Neutrophil (primary cell): ENCODE results near the gene TBC1D9.

Source experiments
- H3K27ac ChIP-seq: fragments of 200-600 bp; sonication (generic); 2 replicates; pipeline ENCODE4 v1.5.1; 2016; ENCODE audit warnings: mild to moderate bottlenecking, moderate library complexity
- H3K27me3 ChIP-seq: fragments of 200-600 bp; sonication (generic); 2 replicates; pipeline ENCODE4 v1.6.0; 2016; ENCODE audit warnings: mild to moderate bottlenecking
- H3K36me3 ChIP-seq: fragments of 200-600 bp; sonication (generic); 2 replicates; pipeline ENCODE4 v1.5.1; 2017
- H3K4me1 ChIP-seq, 2 experiments: fragments of 200-600 bp in 1 of 2; sonication (generic) in 1 of 2; 1 replicate in 1 of 2; 2 replicates in 1 of 2; pipeline versions ENCODE4 v1.5.1 to v1.6.1; 2013 to 2016; ENCODE audit warnings: low read depth in 1 of 2, low read length in 1 of 2, mild to moderate bottlenecking in 1 of 2, moderate library complexity in 1 of 2; ENCODE audit not compliant: control insufficient read depth in 1 of 2, insufficient read depth in 1 of 2
- H3K4me3 ChIP-seq, 2 experiments: fragments of 200-600 bp in 1 of 2; sonication (generic) in 1 of 2; 1 replicate in 1 of 2; 2 replicates in 1 of 2; pipeline ENCODE4 v1.5.1; 2013 to 2016; ENCODE audit warnings: low read depth in 1 of 2, low read length in 1 of 2, mild to moderate bottlenecking in 1 of 2, moderate library complexity in 1 of 2
- H3K9me3 ChIP-seq: fragments of 200-600 bp; sonication (generic); 2 replicates; pipeline ENCODE4 v1.5.1; 2016
- CTCF ChIP-seq: fragments of 200-600 bp; sonication (generic); IDR thresholded peaks from 2 replicates; pipeline ENCODE4 v1.5.1; 2016; ENCODE audit warnings: antibody characterized with exemption

TBC1D9 gene

GRCh38 chr4:140668111-140668510 lies 88.1 kb downstream of the TBC1D9 start:
- no peak overlapping the region for H3K27ac ChIP-seq
- no peaks in the 10 kb centered on the region for H3K4me1 ChIP-seq
- H3K9me3 ChIP-seq: no peaks in the 10 kb centered on the region
- no peaks in the 10 kb centered on the region for H3K27me3 ChIP-seq
- TF ChIP-seq CTCF: no peak
- no peaks in the 10 kb centered on the region for H3K36me3 ChIP-seq
- H3K4me3 ChIP-seq: no peak overlapping the region

- Histone ChIP-seq H3K4me3 (no peak overlapping the region), H3K27me3 (no peaks in the 10 kb centered on the region), H3K4me1 (no peaks in the 10 kb centered on the region), H3K27ac (no peak overlapping the region), H3K36me3 (no peaks in the 10 kb centered on the region), H3K9me3 (no peaks in the 10 kb centered on the region)
- no peak for TF ChIP-seq CTCF
These were observed 89.1 kb downstream of the TBC1D9 start for GRCh38 chr4:140666889-140667614.

GRCh38 chr4:140662082-140662869 lies 93.9 kb downstream of the TBC1D9 start:
- no peak overlapping the region for H3K4me3 ChIP-seq
- H3K36me3 ChIP-seq: no peaks in the 10 kb centered on the region
- no peaks in the 10 kb centered on the region for H3K4me1 ChIP-seq
- no peaks in the 10 kb centered on the region for H3K9me3 ChIP-seq
- no peaks in the 10 kb centered on the region for H3K27me3 ChIP-seq
- no peak overlapping the region for H3K27ac ChIP-seq
- no peak for TF ChIP-seq CTCF

GRCh38 chr4:140661550-140661949 lies 94.6 kb downstream of the TBC1D9 start:
- no peak overlapping the region for H3K27ac ChIP-seq
- H3K4me3 ChIP-seq: no peak overlapping the region
- H3K36me3 ChIP-seq: no peaks in the 10 kb centered on the region
- H3K27me3 ChIP-seq: no peaks in the 10 kb centered on the region
- TF ChIP-seq CTCF: no peak
- H3K9me3 ChIP-seq: no peaks in the 10 kb centered on the region
- no peaks in the 10 kb centered on the region for H3K4me1 ChIP-seq

- Histone ChIP-seq H3K36me3 (no peaks in the 10 kb centered on the region), H3K4me3 (no peak overlapping the region), H3K4me1 (no peaks in the 10 kb centered on the region), H3K9me3 (no peaks in the 10 kb centered on the region), H3K27ac (no peak overlapping the region), H3K27me3 (no peaks in the 10 kb centered on the region)
- TF ChIP-seq CTCF: no peak
These were observed 96.1 kb downstream of the TBC1D9 start for GRCh38 chr4:140659943-140660700.
